GM18498 (cell line): Measurements from ENCODE around the gene SERTAD1.

Experiments used
- ATAC-seq: cut with Tn5 transposase; IDR thresholded peaks from one replicate; pipeline ENCODE4 v1.9.1; 2021; ENCODE audit warnings: mild to moderate bottlenecking, moderate library complexity; ENCODE audit not compliant: unreplicated experiment

Gene SERTAD1

DNA sequence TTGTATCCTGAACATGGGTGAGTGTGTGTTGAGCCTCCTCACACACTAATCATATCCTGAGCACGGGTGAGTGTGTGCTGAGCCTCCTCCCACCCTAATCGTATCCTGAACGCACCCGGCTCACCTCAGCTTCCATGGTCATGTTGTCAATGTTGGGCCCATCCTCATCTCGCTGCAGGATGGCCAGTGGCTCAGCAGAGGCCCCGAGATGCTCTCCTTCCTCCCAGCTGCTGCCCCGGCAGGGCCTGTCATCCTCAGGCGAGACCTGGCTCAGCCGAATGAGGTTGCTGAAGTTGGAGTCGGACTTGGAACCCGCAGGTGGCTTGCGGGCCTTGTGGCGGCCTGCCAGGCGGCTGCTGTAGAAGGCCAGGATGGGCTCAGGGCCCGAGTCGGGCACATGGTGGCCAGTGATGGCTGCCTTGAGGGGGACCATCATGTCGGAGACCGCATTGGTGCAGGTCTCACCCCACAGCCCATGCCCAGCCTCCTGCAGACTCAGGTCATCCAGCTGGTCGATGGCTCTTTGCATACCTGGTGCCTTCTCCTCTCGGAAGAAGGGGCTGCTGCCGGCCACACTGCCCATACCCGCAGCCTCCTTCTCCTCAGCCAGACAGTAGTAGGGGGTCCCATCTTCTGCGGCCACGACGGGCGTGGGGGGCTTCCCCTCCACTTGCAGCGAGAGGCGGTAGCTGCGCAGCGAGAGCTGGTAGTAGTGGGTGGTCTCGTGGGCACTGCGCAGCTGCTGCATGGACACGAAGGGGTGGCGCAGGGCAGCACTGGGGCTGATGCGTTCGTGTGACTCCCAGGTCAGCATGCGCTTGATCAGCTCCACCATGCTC lies 45.4 kb downstream of the SERTAD1 start:
- ATAC-seq = no peak

DNA sequence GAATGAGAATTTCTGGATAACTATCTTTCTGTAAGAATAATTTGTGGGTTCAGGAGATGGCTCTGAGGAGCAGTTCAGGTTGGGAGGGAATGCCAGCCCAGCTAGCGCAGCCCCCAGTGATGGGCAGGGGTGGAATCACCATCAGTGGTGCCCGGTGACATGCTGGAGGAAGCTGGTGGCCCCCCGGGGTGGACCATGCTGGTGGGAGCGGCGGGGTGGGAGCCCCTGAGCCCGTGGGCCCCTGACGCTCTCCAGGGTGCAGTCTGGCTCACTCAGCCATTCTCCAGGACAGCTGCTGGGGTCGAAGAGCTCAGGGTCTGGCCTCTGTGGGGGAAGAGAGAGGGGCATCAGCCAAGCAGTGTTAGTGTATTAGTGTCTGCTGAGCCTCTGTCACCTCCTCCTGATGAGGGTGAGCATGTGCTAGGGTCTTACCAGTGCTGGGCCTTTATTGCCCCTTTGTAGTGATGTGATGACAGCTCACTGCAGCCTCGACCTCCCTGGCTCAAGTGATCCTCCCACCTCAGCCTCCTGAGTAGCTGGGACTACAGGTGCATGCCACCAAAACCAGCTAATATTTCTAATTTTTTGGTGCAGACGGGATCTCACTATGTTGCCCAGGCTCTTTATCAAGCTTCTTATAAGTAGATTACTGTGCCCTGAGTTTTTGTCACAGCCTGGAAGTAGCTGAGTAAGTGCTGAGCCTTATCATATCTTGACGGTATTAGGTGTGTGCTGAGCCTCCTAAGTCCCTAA lies 46.2 kb downstream of the SERTAD1 start:
- ATAC-seq = no peak

DNA sequence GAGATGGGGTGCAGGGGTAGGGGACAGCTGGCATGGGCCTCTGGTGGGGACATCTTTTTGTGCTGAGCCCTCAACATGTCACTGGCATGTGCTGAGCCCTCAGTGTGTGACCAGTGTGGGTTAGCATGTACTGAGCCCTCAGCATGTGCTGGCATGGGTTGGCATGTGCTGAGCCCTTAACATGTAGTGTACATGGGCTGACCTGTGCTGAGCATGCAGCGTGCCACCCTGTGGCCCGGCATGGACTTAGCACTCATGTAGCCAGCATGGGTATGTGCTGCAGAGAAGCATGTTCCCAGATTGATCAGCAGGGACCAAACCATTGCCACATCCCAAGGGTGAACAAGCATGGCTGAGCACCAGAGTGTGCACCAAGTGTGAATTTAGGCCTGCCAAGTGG lies 47.3 kb downstream of the SERTAD1 start:
- no peak for ATAC-seq

DNA sequence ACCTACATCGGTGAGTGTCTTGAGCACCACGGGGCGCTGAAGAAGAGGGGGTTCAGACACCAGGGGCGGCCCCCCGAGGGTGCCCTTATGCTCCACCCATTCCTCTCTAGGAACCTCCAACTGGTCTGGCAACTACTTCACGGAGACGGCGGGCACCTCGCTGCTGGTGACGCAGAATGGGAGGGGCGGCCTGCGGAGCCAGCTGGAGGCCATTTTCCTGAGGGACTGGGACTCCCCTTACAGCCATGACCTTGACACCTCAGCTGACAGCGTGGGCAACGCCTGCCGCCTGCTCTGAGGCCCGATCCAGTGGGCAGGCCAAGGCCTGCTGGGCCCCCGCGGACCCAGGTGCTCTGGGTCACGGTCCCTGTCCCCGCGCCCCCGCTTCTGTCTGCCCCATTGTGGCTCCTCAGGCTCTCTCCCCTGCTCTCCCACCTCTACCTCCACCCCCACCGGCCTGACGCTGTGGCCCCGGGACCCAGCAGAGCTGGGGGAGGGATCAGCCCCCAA lies 47.9 kb downstream of the SERTAD1 start:
- ATAC-seq = no peak

DNA sequence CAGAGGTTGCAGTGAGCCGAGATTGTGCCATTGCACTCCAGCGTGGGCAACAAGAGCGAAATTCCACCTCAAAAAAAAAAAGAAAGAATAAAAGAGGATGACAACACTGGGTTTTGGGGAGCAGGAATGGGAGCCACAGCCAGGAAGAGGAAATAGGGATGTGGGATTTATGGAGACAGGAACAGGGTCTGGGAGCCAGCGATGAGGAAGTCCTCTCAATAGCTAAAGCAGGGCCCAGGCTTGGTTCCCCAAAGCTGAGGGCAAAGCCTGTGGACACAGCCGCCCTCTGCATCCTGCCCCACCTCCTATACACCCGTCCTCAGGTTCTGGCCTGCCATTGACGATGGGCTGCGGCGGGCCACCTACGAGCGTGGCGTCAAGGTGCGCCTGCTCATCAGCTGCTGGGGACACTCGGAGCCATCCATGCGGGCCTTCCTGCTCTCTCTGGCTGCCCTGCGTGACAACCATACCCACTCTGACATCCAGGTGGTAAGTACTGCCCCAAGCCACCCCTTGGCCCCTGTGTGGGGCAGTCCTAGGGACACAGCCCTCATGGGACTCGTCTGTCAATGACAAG lies 49.4 kb downstream of the SERTAD1 start:
- no peak for ATAC-seq

DNA sequence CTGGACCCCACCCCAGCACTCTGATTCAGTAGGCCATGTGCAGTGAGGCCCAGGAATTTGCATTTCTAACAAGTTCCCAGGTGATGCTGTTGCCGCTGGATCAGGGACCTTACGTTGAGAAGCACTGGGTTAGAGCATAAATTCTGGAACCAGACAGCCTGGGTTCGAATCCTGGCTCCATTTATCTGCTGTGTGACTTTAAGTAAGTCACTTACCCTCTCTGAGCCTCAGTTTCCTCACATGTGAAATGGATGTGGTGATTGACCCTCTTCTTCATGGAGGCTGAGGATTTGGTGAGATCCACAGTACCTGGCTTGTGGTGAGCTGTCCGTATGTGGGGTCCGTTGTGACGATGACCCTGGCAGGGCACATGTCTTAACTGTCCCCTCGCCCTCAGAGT lies 51.7 kb downstream of the SERTAD1 start:
- no peak for ATAC-seq

DNA sequence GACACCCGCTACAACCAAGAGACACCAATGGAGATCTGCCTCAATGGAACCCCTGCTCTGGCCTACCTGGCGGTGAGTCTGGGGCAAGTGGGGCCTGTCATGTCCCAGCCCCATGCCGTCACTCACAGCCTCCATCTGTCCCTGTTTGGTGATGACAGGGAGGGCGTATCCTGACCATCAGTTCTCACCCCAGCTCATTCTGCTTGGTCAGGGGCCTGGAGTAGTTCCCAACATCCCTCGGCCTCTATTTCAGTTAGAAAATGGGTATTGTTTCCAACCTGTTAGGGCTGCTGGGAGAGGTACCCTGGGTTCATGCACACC lies 54.0 kb downstream of the SERTAD1 start:
- ATAC-seq = no peak
